GM19043 (cell line): ENCODE data around the gene NUP42.
"Not testable (repeated sequence)": the region's sequence is repeated elsewhere in the genome, so short reads cannot be mapped to it uniquely, and the experiment has no call there.

Experiments
- ATAC-seq: cut with Tn5 transposase; IDR thresholded peaks from one replicate; pipeline ENCODE4 v1.9.1; 2021; ENCODE audit warnings: low read depth; ENCODE audit not compliant: unreplicated experiment

The NUP42 gene

DNA sequence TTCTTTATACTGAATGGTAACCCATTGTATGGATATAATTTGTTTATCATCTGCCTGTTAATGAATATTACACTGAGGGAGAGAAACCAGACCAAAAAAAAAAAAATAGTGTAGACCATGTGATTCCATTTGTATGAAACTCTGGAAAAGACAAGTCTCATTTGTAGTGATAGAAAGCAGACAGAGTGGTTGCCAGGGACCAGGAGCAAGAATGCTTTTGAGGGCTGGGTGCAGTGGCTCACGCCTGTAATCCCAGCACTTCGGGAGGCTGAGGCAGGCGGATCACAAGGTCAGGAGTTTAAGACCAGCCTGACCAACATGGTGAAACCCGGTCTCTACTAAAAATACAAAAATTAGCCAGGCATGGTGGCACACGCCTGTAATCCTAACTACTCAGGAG is 15.9 kb downstream of the NUP42 start:
- ATAC-seq = not testable (repeated sequence)

- no peak for ATAC-seq
Observed at GRCh38 chr7:23200331-23200730, 18.5 kb downstream of the NUP42 start.

DNA sequence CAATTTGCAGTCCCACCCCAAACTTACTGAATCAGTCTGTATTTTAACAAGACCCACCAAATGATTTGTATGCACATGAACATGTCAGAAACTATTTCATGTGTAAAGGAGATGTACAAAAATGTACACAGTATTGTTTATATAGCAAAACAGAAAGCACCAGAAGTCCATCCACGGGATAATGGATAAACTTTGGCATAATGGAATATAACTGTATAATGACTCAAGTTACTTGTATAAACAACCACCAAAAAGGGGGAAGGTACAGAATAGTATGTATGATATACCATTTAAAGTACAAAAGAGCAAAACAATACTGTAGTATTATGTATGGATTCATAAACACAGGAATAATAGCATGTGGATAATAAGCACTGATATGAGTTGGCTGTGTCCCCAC is 22.4 kb downstream of the NUP42 start:
- ATAC-seq = no peak

DNA sequence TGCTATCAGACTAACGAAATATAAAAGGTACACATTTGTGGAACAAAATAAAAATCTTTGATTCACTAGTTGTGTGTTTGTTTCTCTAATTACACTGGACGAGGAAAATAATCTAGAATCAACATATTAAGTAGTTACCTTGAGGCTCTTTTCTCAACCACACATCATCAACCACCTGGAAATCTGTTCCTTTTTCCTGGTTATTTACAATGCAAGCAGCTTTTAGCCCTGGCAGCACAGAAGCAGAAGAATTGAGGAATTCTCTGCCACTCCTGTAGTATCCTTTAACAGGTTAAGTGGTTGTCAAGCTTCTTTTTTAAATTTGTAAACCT is 23.7 kb downstream of the NUP42 start:
- ATAC-seq = no peak

- peak; percentile 53 for ATAC-seq
Observed at GRCh38 chr7:23205909-23206767, 24.3 kb downstream of the NUP42 start.

- no peak for ATAC-seq
Observed at GRCh38 chr7:23207021-23207420, 25.2 kb downstream of the NUP42 start.

DNA sequence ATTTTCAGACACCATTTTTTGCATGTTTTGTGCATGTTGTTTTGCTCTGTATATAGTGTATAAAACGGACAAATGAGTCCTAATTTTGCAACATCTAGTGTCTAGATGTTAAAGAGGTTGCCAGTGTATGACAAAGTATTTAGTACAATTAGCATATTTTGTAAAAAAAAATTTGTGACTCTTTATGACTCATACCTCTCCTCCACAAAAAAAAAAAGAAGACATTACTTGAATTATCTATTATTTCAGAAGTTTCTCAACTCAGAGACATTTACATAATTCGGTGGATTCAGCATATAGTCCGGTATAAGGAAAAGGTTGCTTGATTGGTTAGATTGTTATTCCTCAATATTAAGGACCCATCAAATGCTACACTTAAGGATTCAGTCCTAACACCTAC is 26.0 kb downstream of the NUP42 start:
- ATAC-seq = no peak

DNA sequence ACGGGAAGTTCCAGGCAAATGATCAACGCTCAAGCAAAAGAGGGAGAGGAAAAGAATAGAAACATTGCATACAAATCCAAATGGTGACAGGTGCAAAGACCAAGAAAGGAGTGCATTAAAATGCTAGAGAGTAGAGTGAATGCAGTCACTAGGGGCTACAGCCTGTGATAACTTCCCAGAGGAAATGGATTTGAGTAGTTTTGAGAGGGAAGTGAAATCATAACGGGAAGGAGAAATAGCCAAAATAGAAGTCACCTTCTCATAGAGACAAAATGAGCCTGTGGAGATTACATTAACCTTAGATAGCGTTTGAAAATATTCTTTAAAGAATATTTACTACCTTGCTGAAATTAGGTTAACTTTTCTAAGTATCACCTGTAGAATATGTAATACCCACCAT is 26.5 kb downstream of the NUP42 start:
- no peak for ATAC-seq

DNA sequence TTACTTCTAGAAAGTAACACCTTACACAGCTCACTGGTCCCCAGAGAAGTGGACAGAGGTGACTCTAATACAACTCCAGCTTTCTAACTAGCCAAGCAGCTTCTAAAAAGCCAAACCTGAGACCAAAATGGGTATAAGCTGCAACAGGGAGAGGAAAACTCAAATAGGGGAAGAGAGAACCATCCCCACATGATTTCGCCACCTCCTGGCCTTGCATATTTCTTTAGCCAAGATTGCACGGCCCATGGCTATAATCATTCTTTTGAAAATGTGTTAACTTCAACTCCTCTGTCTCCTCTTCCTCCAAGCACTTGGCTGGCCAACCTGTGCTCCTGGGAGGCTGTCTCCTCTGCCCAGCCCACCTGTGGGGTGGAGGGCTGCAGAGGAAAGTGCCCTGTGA is 28.7 kb downstream of the NUP42 start:
- ATAC-seq = no peak

- no peak for ATAC-seq
Observed at GRCh38 chr7:23211589-23211988, 29.7 kb downstream of the NUP42 start.

- no peak for ATAC-seq
Observed at GRCh38 chr7:23212395-23212794, 30.5 kb downstream of the NUP42 start.

DNA sequence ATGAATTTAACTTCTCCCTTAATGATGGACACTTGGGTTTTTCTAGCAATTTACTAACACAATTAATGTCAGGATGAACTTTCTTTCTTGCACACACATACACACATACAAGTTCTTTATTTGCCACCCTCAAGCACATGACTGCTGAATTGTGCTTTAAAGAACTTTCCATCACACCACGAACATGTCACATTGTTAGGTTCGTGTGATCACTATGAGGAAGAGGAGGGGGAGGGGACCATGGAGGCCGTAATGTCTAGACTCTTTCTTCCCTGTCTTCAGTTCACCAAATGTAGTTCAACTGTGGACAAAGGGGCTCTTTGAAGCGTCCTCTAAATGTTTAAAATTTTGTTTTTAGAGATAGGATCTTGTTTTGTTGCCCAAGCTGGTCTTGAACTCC is 31.0 kb downstream of the NUP42 start:
- ATAC-seq = no peak

- no peak for ATAC-seq
Observed at GRCh38 chr7:23213755-23214154, 31.9 kb downstream of the NUP42 start.

GRCh38 chr7:23214423-23214822 is 32.6 kb downstream of the NUP42 start:
- no peak for ATAC-seq

- ATAC-seq = no peak
Observed at GRCh38 chr7:23214938-23215337, 33.1 kb downstream of the NUP42 start.

DNA sequence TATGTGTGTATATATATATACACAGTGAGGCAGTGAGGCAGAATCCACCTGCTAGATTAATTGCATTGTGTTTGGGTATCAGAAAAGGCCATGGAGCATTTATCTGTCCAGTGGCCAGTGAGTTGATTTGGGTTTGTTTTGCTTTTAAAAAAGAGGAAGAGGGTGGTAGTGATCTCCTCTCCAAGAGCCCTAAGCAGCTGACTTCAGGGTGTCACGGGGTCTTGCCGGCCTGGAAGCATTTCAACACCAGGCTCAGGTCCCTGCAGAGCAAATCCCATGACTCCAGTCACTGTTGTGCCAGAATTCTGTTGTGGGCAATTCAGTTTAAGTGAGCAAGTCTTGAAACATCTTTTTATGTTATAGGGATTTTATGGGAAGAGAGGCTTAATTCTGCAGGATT is 34.2 kb downstream of the NUP42 start:
- no peak for ATAC-seq

- no peak for ATAC-seq
Observed at GRCh38 chr7:23218196-23218595, 36.3 kb downstream of the NUP42 start.

DNA sequence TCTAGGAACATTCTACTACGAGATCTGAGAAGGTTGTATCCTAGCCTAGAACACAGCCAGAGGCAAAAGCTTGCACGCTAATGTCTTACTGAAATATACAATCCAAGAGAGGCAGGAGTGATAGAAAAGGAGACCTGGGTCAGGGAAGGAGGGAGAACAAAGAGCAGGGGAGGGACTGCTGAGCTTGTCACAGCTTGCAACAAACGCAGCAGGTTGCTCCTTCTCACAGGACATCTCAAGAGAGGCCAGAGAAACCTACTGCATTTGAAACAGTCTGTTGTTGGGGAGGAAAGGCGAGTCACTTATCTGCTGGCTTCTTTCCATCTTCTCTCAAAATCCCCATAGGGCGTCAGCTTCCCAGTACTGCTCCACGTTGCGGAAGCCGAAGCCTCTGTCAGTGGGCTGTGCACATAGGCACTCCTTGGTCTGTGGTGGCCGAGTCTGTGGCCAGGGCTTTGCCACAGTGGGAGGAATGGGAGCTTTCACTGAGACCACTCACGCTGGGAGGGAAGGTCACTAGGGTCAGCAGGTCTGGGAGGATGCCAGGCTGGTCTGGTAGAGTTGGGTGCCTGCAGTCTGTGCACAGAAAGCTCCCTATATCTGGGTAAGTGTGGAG is 39.0 kb downstream of the NUP42 start:
- no peak for ATAC-seq

DNA sequence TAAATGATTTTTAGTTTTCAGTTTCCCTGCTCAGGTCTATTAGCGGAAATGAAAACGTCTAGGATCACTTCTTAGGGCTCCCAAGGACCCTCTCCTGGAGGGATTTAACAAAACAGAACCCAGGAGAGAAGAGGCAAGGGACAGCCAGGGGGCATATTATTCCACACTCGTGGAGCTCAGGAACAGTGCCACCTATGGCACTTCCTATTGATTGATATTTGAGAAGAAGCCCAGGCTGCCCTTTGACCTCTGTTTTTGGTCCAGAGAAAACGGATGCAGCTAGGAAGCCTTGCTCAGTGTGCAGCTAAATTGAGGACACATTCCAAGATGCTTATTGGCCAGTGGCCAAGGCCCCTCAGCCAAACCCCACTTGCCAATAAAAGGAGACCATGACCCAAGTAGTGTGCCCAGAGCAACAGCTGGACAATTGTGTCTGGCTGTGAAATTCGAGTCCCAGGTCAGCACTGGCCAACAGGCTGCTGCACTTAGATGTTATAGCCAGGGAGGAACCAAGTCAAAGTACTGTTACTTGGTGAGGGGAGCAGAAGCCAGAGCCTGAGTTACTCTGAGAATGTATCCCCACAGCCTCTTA is 40.7 kb downstream of the NUP42 start:
- ATAC-seq = no peak

GRCh38 chr7:23224364-23224763 is 42.5 kb downstream of the NUP42 start:
- ATAC-seq = not testable (repeated sequence)

DNA sequence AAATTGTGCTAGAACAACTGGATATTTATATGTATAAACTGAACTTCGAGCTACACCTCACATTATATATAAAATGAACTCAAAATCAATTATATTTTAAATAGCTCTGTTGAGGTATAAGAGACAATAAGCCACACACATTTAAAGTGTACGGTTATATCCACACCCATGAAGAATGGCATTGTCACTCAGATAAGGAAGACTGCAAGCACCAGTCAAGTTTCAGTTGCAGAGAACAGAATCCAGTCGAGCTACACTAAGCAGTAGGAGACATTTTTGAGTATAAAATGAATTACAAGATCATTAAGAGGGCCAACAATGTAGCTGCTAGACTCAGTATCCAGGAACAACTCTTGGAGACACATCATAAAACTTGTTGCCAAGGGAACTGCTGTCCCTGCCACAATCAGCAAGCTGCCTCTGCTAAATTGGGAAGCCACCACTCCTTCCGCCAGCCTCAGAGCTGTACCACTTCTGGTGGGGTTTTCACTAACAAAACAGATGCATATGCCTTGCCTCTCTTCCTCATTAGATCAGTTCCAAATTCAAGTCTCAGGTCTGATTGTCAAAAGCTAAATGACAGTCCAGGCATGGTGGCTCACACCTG is 45.1 kb downstream of the NUP42 start:
- no peak for ATAC-seq

DNA sequence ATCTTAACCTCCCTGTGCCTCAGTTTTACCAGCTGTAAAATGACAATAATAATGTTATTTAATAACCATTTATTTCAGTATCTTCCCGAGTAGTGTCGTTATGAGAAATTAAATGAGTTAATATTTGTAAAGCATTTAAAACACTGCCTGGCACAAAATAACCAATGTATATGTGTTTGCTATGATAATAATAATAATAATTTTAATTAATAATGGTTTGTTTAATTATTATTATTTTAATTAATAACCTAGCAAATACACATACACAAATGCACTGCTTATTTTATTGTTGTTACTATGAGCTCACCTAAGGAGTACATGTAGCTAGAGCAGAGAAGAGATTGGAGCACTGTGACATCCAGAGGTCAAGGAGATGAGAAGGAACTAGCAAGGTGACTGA is 46.6 kb downstream of the NUP42 start:
- ATAC-seq = no peak
